HG03565 (cell line): ENCODE results near the gene RRP8.

Experiments used
- ATAC-seq: cut with Tn5 transposase; IDR thresholded peaks from one replicate; pipeline ENCODE4 v1.9.1; 2021; ENCODE audit warnings: mild to moderate bottlenecking, moderate library complexity; ENCODE audit not compliant: unreplicated experiment

Gene RRP8

GRCh38 chr11:6572215-6572614, 31.2 kb downstream of the RRP8 start:
- ATAC-seq, result no peak

- ATAC-seq, result no peak
Observed at GRCh38 chr11:6571434-6572008, 31.9 kb downstream of the RRP8 start.

- ATAC-seq, result no peak
Observed at GRCh38 chr11:6570691-6571427, 32.6 kb downstream of the RRP8 start.

GRCh38 chr11:6569706-6570105, 33.7 kb downstream of the RRP8 start:
- no peak for ATAC-seq

- ATAC-seq, result no peak
Observed at GRCh38 chr11:6568191-6568918, 35.1 kb downstream of the RRP8 start.

GRCh38 chr11:6567371-6567745, 36.1 kb downstream of the RRP8 start:
- no peak for ATAC-seq

GRCh38 chr11:6566704-6567370, 36.6 kb downstream of the RRP8 start:
- no peak for ATAC-seq

GRCh38 chr11:6565988-6566703, 37.3 kb downstream of the RRP8 start:
- no peak for ATAC-seq

- ATAC-seq, result no peak
Observed at GRCh38 chr11:6565325-6565724, 38.1 kb downstream of the RRP8 start.

GRCh38 chr11:6563667-6564066, 39.7 kb downstream of the RRP8 start:
- ATAC-seq, result no peak

- ATAC-seq, result no peak
Observed at GRCh38 chr11:6563121-6563619, 40.2 kb downstream of the RRP8 start.

- ATAC-seq, result no peak
Observed at GRCh38 chr11:6561288-6561687, 42.1 kb downstream of the RRP8 start.

GRCh38 chr11:6559369-6559768, 44.0 kb downstream of the RRP8 start:
- ATAC-seq, result no peak

GRCh38 chr11:6557761-6558674, 45.4 kb downstream of the RRP8 start:
- ATAC-seq, result no peak

- no peak for ATAC-seq
Observed at GRCh38 chr11:6557063-6557462, 46.4 kb downstream of the RRP8 start.

GRCh38 chr11:6556139-6556949, 47.1 kb downstream of the RRP8 start:
- no peak for ATAC-seq

GRCh38 chr11:6554828-6555706, 48.3 kb downstream of the RRP8 start:
- no peak for ATAC-seq

GRCh38 chr11:6553634-6554033, 49.8 kb downstream of the RRP8 start:
- ATAC-seq, result no peak
